A673 (cell line): Measurements from ENCODE around the gene KLF4.

ENCODE experiments used
- CTCF ChIP-seq: fragments of 300-800, 200-600 bp; sonication (generic); conservative IDR thresholded peaks from 2 replicates; pipeline ENCODE4 v1.5.1; 2017; ENCODE audit warnings: low read depth, mild to moderate bottlenecking, antibody characterized with exemption, low read length, moderate library complexity, mixed read lengths
- EZH2 ChIP-seq: fragments of 200-600 bp; sonication (generic); IDR thresholded peaks from 2 replicates; pipeline ENCODE4 v1.6.1; 2017; ENCODE audit warnings: borderline replicate concordance, low read depth, mild to moderate bottlenecking, mixed read lengths, antibody characterized with exemption, low read length; ENCODE audit not compliant: poor library complexity, severe bottlenecking

- no peak for TF ChIP-seq EZH2
- TF ChIP-seq CTCF, result no peak
Observed at GRCh38 chr9:107485458-107486043, 4.0 kb downstream of the KLF4 start.
